Body of pancreas (tissue), 4 donors: Measurements from ENCODE around the gene GPRC6A. TPM values are rescaled to one million over a fixed set of nuclear protein-coding genes. Genes with fewer than 3 reads are reported as not detected.

Source experiments
- ATAC-seq: fragments of 150-250 bp; one replicate; pipeline ENCODE4 v1.9.1; 2016
- DNase-seq, 4 donors: peaks; one replicate each; pipeline ENCODE4 v3.0.0-alpha.2; 2019
- H3K27ac ChIP-seq, 4 donors: fragments of 200-600 bp; sonication (generic); 1 replicate in 3 of 4; 2 replicates in 1 of 4; pipeline versions ENCODE4 v1.5.1 to v1.6.1; 2016 to 2019; ENCODE audit warnings: mild to moderate bottlenecking in 1 of 4, mixed read lengths in 1 of 4, moderate library complexity in 1 of 4
- H3K27me3 ChIP-seq, 2 donors: fragments of 200-600 bp; sonication (generic); one replicate each; pipeline ENCODE4 v1.6.0; 2016; ENCODE audit warnings: mild to moderate bottlenecking in 1 of 2
- H3K36me3 ChIP-seq, 2 donors: fragments of 200-600 bp; sonication (generic); replicated peaks in 1 of 2; 2 replicates each; pipeline ENCODE4 v1.5.1; 2016; ENCODE audit warnings: low read depth in 2 of 2; ENCODE audit not compliant: insufficient read depth in 1 of 2
- H3K4me1 ChIP-seq: fragments of 200-600 bp; sonication (generic); one replicate; pipeline ENCODE4 v1.6.0; 2016
- H3K4me3 ChIP-seq, 2 donors: fragments of 200-600 bp; sonication (generic); 1 replicate in 1 of 2; 2 replicates in 1 of 2; pipeline ENCODE4 v1.5.1; 2016 to 2019
- H3K9me3 ChIP-seq, 3 donors: fragments of 200-600 bp; sonication (generic); 1 replicate in 2 of 3; 2 replicates in 1 of 3; pipeline ENCODE4 v1.5.1; 2016
- POLR2A ChIP-seq, 3 donors: fragments of 450-650 bp; IDR thresholded peaks; one replicate each; pipeline ENCODE4 v1.6.1; 2016; ENCODE audit warnings: antibody characterized with exemption in 3 of 3, mild to moderate bottlenecking in 2 of 3
- WGBS, 2 donors: methylation state at CpG; one replicate each; pipeline ENCODE4 v1.1.5; 2017; 5-methylcytosine and 5-hydroxymethylcytosine counted together
- intact Hi-C: fragments of 100-400 bp; cut with DNase I; formaldehyde crosslinking; loops from one replicate; pipeline ENCODE4 v1.15.1; 2023
- total RNA-seq, 2 donors: library from RNA; depleted of rRNA; stranded (reverse); fragments of >200 nt; gene quantifications; one replicate each; pipeline ENCODE4 v1.1.0, GENCODE V29; 2016
- TF ChIP-seq, protein P1 (sequence below), 7 experiments: fragments of 450-650 bp in 4 of 7; fragments of 200-600 bp in 3 of 7; sonication (generic) in 3 of 7; IDR thresholded peaks; one replicate each; pipeline ENCODE4 v1.5.1; 2016 to 2019; ENCODE audit warnings: antibody characterized with exemption in 7 of 7

GPRC6A gene
- total RNA-seq, 2 donors from 2014 or later = not detected

DNA sequence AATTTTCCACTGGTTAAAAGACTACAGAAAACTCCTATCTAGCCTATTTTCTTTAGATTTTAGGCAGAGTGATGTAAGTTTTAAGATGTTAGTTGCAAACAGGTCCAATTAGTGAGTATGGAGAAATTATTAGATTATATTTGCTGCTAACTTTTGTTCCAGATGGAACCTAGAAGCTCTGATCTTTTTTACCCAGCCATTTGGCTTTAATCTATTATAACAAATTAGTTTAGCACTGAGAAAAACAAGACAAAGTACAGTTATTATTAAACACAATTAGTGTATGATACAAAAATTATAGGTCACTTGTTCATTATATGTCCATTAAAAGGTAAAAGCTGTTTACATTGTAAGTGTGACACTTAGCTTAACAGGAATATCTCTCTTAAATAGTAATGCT, 65.8 kb downstream of the GPRC6A start:
- DNase-seq (no peak), ATAC-seq (no peak)
- Histone ChIP-seq H3K36me3 (no peaks in the 10 kb centered on the region), H3K27ac (no peak overlapping the region), H3K9me3 (no peaks in the 10 kb centered on the region), H3K4me3 (no peak overlapping the region), H3K4me1 (peaks cover 14% of the 10 kb centered on the region), H3K27me3 (peaks cover 0 to 18% of the 10 kb centered on the region in 2 donors)
- intact Hi-C loops = no loop called here
- TF ChIP-seq, protein P1, sequence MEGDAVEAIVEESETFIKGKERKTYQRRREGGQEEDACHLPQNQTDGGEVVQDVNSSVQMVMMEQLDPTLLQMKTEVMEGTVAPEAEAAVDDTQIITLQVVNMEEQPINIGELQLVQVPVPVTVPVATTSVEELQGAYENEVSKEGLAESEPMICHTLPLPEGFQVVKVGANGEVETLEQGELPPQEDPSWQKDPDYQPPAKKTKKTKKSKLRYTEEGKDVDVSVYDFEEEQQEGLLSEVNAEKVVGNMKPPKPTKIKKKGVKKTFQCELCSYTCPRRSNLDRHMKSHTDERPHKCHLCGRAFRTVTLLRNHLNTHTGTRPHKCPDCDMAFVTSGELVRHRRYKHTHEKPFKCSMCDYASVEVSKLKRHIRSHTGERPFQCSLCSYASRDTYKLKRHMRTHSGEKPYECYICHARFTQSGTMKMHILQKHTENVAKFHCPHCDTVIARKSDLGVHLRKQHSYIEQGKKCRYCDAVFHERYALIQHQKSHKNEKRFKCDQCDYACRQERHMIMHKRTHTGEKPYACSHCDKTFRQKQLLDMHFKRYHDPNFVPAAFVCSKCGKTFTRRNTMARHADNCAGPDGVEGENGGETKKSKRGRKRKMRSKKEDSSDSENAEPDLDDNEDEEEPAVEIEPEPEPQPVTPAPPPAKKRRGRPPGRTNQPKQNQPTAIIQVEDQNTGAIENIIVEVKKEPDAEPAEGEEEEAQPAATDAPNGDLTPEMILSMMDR (IDR thresholded peaks at IDR 0.05) = no peak

DNA sequence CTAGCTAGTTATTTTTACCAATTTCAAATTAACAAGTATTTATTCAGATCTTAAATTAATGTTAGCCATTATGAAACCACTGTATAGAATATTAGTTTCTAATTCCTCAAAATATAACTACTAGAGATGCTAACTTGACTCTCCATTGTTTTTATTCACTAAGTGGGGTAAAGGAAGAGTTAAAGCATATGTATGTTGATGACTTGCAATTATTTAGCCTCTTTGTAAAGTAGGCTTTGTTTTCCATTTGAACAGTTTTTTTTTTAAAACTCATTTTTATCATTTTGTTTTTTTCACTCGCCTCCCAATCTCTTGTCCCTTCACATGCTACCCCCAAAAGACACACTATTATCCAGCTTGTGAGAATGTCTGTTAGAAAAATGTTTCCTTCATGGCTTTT, 66.6 kb downstream of the GPRC6A start:
- H3K9me3 ChIP-seq = no peaks in the 10 kb centered on the region
- intact Hi-C loops = no loop called here
- 77 to 80% methylated on average over 1 of the region's 1 CpG for WGBS, 2 donors
- ATAC-seq (no peak), DNase-seq (no peak)
- H3K4me1 ChIP-seq = peaks cover 14% of the 10 kb centered on the region
- no peak overlapping the region for H3K4me3 ChIP-seq
- TF ChIP-seq POLR2A (IDR thresholded peaks at IDR 0.05) = no peak
- TF ChIP-seq, protein P1 (IDR thresholded peaks at IDR 0.05) = no peak
- H3K36me3 ChIP-seq = no peaks in the 10 kb centered on the region
- H3K27me3 ChIP-seq = peaks cover 0 to 18% of the 10 kb centered on the region in 2 donors
- no peak overlapping the region for H3K27ac ChIP-seq

DNA sequence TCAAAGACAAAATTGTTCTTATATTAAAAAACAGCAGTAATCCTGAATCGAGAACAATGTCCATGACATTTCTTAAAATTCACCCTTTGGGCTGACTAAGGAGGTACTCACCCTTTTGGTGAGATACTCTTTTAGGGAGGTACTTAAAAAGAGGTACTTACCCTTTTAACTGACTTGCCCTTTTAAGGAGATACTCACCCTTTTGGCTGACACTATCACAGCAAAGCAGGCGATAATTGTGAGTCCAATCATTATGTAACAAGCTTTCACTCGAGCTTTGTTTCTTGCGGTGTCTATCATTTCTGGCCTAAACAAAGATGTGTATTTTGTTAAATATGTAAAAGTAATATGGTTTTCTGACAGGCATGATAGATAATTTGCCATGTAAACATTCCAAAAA, 67.1 kb downstream of the GPRC6A start:
- TF ChIP-seq, protein P1 (IDR thresholded peaks at IDR 0.05) = no peak
- TF ChIP-seq POLR2A (IDR thresholded peaks at IDR 0.05) = no peak
- Histone ChIP-seq H3K9me3 (no peaks in the 10 kb centered on the region), H3K27me3 (peaks cover 0 to 18% of the 10 kb centered on the region in 2 donors), H3K4me1 (peaks cover 14% of the 10 kb centered on the region), H3K27ac (no peak overlapping the region), H3K36me3 (no peaks in the 10 kb centered on the region), H3K4me3 (no peak overlapping the region)
- ATAC-seq (no peak), DNase-seq (no peak)
- intact Hi-C loops = no loop called here
- WGBS, 2 donors = 47 to 57% methylated on average over 4 of the region's 4 CpGs

DNA sequence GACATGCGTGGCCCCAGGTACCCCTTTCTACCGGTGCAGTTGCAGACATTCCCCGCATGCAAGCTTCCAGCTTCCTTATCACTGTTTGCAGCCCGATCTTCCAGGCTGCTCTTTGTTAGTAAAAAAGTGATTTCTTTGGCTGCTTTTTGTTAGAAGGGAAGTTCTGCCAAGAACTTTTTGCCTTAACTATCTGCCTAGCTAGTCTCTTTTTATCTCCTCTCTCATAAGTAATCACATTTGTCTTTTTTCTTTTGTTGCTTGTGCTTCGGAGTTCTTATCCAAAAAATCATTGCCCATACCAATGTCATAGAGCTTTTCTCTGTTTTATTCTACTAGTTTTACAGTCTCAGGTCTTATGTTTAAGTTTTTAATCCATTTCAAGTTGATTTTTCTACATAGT, 83.7 kb downstream of the GPRC6A start:
- intact Hi-C loops = no loop called here
- TF ChIP-seq, protein P1 (IDR thresholded peaks at IDR 0.05) = no peak
- no peak for TF ChIP-seq POLR2A (IDR thresholded peaks at IDR 0.05)
- ATAC-seq = no peak
- Histone ChIP-seq H3K4me3 (no peak overlapping the region), H3K27ac (no peak overlapping the region), H3K9me3 (no peaks in the 10 kb centered on the region), H3K4me1 (no peaks in the 10 kb centered on the region), H3K36me3 (no peaks in the 10 kb centered on the region), H3K27me3 (no peaks in the 10 kb centered on the region)
- no peak for DNase-seq
- WGBS, 2 donors = 65 to 81% methylated on average over 5 of the region's 5 CpGs

Other genes starting within 250 kb of the GPRC6A start
- gene RSPH4A, start 212.6 kb downstream of the GPRC6A start, total RNA-seq = 1 to 10 TPM in 1 of 2 donors, not detected in 1; 2.6 TPM
- 1 to 10 TPM; 3.3 to 7.5 TPM for gene ZUP1, start 160.3 kb downstream of the GPRC6A start, total RNA-seq
- gene KPNA5, start 147.9 kb downstream of the GPRC6A start, total RNA-seq = 1 to 10 TPM; 3.1 to 3.3 TPM
- gene FAM162B, start 63.4 kb downstream of the GPRC6A start, total RNA-seq = not detected
- 1 to 10 TPM in 1 of 2 donors, under 1 TPM in 1; 0.66 to 1.6 TPM for gene RFX6, start 48.2 kb upstream of the GPRC6A start, total RNA-seq